ENCODE measurements around the gene TMEM119. TPM values are rescaled to one million over a fixed set of nuclear protein-coding genes. Genes with fewer than 3 reads are reported as not detected.

TMEM119 gene
- total and polyA plus RNA-seq, 2 of the 13 experiments (the other 11 are each of a cell fraction or from before 2014, with no cell fraction given), result not detected

DNA sequence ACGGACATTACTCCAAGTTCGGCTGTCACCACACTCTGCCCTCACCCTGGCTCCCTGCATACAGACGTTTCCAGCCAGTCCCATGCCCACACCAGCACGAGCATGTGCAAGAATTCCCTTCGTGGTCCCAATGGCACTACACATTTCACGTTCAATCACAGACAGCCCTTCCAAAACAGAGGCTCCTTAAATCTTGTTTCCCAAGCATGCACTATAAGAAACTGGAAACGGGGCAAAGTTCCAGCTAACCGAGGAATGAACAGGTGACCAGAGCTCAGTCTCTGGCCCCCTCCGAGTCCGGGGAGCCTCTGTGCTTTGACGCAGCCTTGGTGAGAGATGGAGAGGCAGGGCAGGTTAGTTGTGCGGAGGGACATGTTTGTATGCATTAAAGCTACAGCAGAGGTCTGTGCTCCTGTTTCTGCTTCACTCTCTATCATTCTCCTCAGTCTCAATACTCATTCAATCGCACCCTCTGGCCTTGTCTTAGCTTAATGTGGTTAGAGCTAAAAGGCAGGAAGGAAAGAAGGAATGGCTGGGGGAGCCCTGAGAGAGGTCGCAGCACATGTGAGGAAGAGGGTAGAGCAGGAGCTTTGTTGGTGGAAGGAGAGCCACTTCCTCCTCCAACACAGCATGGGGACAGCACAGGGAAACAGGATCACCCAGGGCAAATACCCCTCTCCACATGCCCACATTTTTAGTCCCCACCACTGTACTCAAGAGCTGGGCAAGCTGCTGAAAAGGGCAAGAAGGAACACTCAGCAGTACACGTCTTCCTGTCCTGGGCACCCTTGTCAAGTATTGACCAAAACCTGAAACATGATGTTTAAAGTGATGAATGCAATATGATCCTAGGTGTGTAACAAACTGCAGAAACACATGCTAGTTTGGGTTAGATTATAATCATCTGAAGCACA is 48.1 kb upstream of the TMEM119 start:
- DNase-seq (ENCODE audit: low spot score) (no peak), FAIRE-seq (no peak), ATAC-seq (no peak)
- CTCF ChIA-PET (ENCODE audit: low intra/inter-chr PET ratio, low total read pairs), result no interaction called here
- H3K27me3 ChIP-seq (ENCODE audit: control insufficient read depth in 1 of 2, insufficient read depth in 2 of 2, low read length in 2 of 2), result no peaks in the 10 kb centered on the region
- peaks cover 23 to 45% of the 10 kb centered on the region in 2 experiments for H3K36me3 ChIP-seq (replicated peaks in 1 of 2; ENCODE audit: control insufficient read depth in 1 of 2, insufficient read depth in 2 of 2, low read length in 2 of 2)
- no peaks in the 10 kb centered on the region for H3K4me1 ChIP-seq (ENCODE audit: insufficient read depth, low read length)
- no peak overlapping the region for H2AFZ ChIP-seq (ENCODE audit: low read length)
- 95% methylated on average over 13 of the region's 15 CpGs for WGBS (ENCODE audit: low lambda C conversion rate)
- in situ Hi-C loops (cut with HindIII; ENCODE audit: extremely low pct_ligation_motif_present, low pct_unique_long_range_greater_than_20kb) (no loop called here), intact Hi-C loops (cut with micrococcal nuclease; ENCODE audit: unreplicated experiment) (no loop called here)
- no peak overlapping the region for H3K4me3 ChIP-seq (replicated peaks in 1 of 3; ENCODE audit: insufficient read depth in 1 of 3, low read depth in 2 of 3, low read length in 3 of 3)
- POLR2A ChIA-PET, result no interaction called here
- no peak overlapping the region for H3K27ac ChIP-seq (ENCODE audit: extremely low read length, insufficient read depth, low read length)
- no peak overlapping the region for H3K9ac ChIP-seq (ENCODE audit: insufficient read depth, low read depth, low read length)
- H3K79me2 ChIP-seq (ENCODE audit: insufficient read depth, low read length), result no peaks in the 10 kb centered on the region
- H3K9me3 ChIP-seq (ENCODE audit: low read length), result no peaks in the 10 kb centered on the region
- BruUV-seq (replicated peaks), result no TSS peak
- no peaks in the 10 kb centered on the region; the same call in 1 of the 2 replicates for H4K20me1 ChIP-seq (ENCODE audit: insufficient read depth, low read length)
- H3K4me2 ChIP-seq (ENCODE audit: low read depth, low read length), result no peak overlapping the region
- no peak for TF ChIP-seq RFX5 (IDR thresholded peaks at IDR 0.05; ENCODE audit: low read depth, low read length)
- no peak for TF ChIP-seq NFYB (CRISPR knock-in tag; IDR thresholded peaks at IDR 0.05)
- TF ChIP-seq, protein P1, sequence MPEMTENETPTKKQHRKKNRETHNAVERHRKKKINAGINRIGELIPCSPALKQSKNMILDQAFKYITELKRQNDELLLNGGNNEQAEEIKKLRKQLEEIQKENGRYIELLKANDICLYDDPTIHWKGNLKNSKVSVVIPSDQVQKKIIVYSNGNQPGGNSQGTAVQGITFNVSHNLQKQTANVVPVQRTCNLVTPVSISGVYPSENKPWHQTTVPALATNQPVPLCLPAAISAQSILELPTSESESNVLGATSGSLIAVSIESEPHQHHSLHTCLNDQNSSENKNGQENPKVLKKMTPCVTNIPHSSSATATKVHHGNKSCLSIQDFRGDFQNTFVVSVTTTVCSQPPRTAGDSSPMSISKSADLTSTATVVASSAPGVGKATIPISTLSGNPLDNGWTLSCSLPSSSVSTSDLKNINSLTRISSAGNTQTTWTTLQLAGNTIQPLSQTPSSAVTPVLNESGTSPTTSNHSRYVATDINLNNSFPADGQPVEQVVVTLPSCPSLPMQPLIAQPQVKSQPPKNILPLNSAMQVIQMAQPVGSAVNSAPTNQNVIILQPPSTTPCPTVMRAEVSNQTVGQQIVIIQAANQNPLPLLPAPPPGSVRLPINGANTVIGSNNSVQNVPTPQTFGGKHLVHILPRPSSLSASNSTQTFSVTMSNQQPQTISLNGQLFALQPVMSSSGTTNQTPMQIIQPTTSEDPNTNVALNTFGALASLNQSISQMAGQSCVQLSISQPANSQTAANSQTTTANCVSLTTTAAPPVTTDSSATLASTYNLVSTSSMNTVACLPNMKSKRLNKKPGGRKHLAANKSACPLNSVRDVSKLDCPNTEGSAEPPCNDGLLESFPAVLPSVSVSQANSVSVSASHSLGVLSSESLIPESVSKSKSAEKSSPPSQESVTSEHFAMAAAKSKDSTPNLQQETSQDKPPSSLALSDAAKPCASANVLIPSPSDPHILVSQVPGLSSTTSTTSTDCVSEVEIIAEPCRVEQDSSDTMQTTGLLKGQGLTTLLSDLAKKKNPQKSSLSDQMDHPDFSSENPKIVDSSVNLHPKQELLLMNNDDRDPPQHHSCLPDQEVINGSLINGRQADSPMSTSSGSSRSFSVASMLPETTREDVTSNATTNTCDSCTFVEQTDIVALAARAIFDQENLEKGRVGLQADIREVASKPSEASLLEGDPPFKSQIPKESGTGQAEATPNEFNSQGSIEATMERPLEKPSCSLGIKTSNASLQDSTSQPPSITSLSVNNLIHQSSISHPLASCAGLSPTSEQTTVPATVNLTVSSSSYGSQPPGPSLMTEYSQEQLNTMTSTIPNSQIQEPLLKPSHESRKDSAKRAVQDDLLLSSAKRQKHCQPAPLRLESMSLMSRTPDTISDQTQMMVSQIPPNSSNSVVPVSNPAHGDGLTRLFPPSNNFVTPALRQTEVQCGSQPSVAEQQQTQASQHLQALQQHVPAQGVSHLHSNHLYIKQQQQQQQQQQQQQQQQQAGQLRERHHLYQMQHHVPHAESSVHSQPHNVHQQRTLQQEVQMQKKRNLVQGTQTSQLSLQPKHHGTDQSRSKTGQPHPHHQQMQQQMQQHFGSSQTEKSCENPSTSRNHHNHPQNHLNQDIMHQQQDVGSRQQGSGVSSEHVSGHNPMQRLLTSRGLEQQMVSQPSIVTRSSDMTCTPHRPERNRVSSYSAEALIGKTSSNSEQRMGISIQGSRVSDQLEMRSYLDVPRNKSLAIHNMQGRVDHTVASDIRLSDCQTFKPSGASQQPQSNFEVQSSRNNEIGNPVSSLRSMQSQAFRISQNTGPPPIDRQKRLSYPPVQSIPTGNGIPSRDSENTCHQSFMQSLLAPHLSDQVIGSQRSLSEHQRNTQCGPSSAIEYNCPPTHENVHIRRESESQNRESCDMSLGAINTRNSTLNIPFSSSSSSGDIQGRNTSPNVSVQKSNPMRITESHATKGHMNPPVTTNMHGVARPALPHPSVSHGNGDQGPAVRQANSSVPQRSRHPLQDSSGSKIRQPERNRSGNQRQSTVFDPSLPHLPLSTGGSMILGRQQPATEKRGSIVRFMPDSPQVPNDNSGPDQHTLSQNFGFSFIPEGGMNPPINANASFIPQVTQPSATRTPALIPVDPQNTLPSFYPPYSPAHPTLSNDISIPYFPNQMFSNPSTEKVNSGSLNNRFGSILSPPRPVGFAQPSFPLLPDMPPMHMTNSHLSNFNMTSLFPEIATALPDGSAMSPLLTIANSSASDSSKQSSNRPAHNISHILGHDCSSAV (CRISPR knock-in tag; IDR thresholded peaks at IDR 0.05; ENCODE audit: borderline replicate concordance), result no peak
- TF ChIP-seq HIVEP1 (CRISPR knock-in tag; IDR thresholded peaks at IDR 0.05), result no peak
- TF ChIP-seq REPIN1 (CRISPR knock-in tag; IDR thresholded peaks at IDR 0.05; ENCODE audit: borderline replicate concordance, low read depth), result no peak
- TF ChIP-seq ZNF34 (CRISPR knock-in tag; IDR thresholded peaks at IDR 0.05; ENCODE audit: borderline replicate concordance), result no peak
- no peak for TF ChIP-seq ZNF337 (CRISPR knock-in tag; IDR thresholded peaks at IDR 0.05; ENCODE audit: borderline replicate concordance, low read depth)
- no peak for TF ChIP-seq CHCHD3 (CRISPR knock-in tag; IDR thresholded peaks at IDR 0.05)
- TF ChIP-seq, protein P2, sequence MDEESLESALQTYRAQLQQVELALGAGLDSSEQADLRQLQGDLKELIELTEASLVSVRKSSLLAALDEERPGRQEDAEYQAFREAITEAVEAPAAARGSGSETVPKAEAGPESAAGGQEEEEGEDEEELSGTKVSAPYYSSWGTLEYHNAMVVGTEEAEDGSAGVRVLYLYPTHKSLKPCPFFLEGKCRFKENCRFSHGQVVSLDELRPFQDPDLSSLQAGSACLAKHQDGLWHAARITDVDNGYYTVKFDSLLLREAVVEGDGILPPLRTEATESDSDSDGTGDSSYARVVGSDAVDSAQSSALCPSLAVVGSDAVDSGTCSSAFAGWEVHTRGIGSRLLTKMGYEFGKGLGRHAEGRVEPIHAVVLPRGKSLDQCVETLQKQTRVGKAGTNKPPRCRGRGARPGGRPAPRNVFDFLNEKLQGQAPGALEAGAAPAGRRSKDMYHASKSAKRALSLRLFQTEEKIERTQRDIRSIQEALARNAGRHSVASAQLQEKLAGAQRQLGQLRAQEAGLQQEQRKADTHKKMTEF (CRISPR knock-in tag; IDR thresholded peaks at IDR 0.05), result no peak
- TF ChIP-seq, protein P3, sequence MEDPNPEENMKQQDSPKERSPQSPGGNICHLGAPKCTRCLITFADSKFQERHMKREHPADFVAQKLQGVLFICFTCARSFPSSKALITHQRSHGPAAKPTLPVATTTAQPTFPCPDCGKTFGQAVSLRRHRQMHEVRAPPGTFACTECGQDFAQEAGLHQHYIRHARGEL (CRISPR knock-in tag; IDR thresholded peaks at IDR 0.05), result no peak
- TF ChIP-seq, protein P4, sequence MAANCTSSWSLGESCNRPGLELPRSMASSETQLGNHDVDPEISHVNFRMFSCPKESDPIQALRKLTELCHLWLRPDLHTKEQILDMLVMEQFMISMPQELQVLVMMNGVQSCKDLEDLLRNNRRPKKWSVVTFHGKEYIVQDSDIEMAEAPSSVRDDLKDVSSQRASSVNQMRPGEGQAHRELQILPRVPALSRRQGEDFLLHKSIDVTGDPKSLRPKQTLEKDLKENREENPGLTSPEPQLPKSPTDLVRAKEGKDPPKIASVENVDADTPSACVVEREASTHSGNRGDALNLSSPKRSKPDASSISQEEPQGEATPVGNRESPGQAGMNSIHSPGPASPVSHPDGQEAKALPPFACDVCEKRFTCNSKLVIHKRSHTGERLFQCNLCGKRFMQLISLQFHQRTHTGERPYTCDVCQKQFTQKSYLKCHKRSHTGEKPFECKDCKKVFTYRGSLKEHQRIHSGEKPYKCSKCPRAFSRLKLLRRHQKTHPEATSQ (CRISPR knock-in tag; IDR thresholded peaks at IDR 0.05; ENCODE audit: borderline replicate concordance), result no peak
